Measurements from ENCODE around the gene ADM. TPM values are rescaled to one million over a fixed set of nuclear protein-coding genes. Genes with fewer than 3 reads are reported as not detected.

The ADM gene
- total RNA-seq, 1 donor from 2014 or later = 785 TPM

DNA sequence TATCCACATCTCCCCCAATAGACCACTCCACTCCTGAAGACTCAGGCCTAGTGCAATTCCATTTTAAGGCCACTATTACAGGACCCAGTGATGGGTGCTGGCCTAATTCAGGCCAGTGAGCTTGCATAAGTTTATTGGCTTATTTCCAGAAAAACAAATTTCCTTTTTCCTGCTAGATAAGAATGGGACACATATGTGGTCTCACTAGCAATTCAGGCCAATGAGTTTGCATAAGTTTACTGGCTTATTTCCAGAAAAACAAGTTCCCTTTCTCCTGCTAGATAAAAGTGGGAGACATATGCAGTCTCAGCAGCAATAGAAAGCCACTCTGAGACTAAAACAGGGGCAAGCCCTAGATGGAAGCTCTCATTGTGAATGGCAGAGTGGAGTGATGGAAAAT, 22.4 kb downstream of the ADM start:
- peak; percentile 83 to 91 for DNase-seq (ENCODE audit: low read depth in 2 of 2)

DNA sequence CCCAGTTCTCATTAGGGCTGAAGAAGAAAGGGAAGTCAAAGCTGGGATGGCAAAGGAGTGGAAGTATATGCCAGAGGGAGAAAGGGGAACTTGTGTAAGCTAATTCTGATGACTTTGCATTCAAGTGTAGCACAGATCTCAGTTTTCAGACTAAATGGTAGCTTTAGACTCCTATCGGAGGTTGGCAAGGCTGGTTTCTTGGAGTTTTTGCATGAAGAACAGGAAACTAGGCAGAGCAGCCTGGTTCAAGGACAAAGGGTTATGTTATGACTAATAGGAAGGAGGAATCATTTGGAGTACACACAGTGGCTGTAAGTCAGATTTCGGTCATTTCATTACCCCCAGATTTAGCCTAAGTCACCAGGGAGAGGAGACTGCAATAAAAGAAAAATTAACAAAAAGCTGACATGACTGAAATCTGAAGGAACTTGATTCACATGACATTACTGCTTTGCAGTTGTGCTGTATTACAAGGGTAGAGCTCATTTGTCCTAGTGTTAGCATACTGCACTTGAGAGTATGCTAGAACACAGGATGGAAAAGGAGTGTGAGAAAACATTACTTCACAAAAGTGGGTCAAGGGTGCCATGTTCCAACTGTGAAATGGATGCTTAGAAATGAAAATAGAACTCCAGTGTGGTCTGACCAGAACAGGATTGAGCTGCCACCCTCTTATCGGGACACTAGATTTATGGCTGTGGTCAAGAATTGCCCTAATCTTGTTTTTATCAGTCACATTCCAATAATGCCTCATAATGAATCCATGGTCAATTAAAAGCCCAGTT, 23.6 kb downstream of the ADM start:
- DNase-seq (ENCODE audit: low read depth in 2 of 2) = peak; percentile 59 to 81

DNA sequence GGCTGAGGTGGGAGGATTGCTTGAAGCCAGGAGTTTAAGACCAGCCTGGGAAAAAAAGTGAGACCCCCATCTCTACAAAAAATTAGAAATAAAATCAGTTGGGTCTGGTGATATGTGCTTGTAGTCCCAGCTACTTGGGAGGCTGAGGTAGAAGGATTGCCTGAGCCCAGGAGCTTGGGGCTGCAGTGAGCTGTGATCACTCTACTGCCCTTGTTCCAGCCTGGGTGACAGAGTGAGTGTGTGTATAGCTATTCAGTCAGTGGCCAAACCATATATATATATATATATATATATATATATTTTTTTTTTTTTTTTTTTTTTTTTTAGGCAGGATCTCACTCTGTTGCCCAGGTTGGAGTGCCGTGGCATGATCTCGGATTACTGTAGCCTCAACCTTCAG, 24.5 kb downstream of the ADM start:
- no peak for DNase-seq (ENCODE audit: low read depth in 2 of 2)

DNA sequence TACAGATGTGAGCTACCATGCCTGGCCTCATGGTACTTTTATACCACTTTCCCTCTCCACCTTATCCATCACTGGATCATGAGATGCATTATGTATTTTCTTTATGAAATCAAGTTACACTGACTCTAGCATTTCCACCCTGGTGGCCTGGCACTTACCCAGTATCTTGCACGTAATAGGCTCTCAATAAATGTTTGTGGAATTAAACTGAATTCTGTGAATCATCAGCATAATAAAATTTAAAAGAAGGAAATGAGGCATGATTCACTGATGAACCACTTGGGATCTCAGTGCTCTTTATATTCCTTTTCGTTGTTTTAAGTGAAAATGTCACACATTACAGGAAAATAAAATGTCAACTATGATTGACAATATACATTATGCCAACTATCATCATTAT, 25.1 kb downstream of the ADM start:
- DNase-seq (ENCODE audit: low read depth in 2 of 2) = peak; percentile 28 to 86

DNA sequence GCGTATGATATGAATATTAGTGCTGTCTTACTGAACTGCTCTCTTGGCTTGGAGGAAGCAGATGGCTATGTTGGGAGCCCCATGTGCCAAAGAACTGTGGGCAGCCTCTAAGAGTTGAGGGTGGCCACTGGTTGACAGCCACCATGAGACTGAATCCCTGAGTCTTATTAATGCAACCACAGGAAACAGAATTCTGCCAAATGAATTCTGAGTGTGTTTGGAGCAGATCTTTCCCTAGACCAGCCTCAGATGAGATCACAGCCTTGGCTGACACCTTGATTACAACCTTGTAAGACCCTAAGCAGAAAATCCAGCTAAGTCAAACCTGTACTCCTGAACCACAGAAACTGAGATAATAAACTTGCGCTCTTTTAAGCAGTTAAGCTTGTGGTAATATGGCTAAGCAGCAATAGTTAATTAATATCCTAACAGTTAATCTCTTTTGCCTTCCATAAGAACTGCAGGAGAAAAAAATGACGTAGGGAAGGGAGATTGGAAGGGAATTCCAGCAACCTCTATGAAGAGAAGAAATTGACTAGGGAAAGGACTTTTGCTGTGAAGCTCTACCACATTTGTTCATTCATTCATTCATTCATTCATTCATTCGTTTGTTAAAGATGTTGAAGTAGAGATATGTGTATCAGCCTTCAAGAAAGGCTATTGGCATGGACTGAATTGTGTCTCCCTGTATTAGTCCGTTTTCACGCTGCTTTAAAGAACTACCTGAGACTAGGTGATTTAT, 26.8 kb downstream of the ADM start:
- DNase-seq (ENCODE audit: low read depth in 2 of 2) = peak in 1 of 2 donors; percentile 40

DNA sequence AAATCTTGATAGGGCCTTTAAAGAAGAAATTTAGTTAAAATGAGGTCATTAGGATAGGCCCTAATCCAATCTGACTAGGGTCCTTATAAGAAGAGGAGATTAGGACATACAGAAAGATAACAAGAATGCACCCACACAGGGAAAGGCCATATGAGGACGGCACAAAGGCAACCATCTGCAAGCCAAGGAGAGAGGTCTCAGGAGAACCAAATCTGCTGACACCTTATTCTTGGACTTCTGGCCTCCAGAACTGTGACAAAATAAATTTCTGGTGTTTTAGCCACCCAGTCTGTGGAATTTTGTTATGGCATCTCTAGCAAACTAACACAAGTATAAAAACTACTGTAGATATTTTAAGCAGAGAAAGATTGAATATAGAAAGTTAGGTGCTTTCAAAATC, 28.6 kb downstream of the ADM start:
- no peak for DNase-seq (ENCODE audit: low read depth in 2 of 2)

DNA sequence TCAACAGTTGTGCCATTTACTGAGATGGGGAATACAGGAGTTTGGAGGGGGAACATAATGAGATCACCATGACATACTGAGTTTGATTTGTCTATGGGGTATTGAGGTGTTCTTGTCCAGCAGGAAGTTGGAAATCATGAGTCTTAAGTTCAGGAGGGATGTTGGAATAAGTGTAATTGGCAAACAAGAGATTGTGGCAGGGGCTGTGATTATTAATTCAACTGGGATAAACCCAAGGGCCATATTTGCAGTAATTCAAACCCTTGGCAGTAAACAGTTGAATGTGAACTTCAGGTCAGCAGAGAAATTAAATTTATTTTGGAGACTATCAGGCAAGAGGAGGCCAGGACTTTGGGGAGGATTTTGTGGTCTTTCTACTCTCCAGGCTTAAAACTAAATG, 33.4 kb downstream of the ADM start:
- DNase-seq (ENCODE audit: low read depth in 2 of 2) = no peak

DNA sequence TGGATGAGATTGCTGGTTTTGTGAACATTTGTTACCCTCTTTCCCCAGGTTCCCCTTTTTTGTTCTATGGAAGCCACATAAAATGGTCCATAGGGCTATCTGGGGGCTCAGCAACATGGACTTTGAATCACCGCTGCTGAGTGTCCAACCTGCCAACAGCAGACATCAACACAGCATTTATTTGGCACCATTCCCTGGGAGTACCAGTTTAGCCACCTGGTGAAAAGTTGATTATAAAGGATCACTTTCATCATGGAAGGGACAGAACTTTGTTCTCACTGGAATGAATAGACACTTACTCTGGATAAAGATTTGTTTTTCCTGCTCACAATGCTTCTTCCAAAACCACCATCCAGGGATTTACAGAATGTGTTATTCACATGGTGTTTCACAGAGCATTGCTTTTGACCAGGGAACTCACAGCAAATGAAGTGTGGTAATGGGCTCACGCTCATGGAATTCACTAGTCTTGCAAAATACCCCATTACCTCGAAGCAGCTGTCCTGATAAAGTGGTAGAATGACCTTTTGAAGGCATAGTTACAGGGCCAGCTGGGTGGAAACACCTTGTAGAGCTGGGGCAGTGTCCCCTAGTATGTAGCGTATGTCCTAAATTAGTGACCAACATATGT, 43.9 kb downstream of the ADM start:
- DNase-seq (ENCODE audit: low read depth in 2 of 2) = no peak

DNA sequence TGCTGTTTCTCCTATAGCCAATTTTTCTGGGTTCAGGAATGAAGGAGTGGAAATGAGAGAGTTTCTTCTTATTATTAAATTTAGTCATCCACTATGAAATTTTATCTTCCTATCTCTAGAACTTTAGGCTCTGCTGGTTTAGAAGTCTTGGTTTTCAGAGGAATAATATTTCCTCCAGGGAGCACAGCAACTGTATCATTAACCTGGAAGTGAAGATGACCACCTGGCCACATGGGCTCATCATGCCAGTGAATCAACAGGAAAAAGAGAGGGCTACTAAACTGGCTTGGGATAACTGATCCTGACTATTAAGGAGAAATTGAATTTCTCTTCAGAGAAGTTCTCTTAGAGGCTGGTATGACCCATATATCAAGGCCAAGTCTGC, 44.4 kb downstream of the ADM start:
- DNase-seq (ENCODE audit: low read depth in 2 of 2) = no peak

DNA sequence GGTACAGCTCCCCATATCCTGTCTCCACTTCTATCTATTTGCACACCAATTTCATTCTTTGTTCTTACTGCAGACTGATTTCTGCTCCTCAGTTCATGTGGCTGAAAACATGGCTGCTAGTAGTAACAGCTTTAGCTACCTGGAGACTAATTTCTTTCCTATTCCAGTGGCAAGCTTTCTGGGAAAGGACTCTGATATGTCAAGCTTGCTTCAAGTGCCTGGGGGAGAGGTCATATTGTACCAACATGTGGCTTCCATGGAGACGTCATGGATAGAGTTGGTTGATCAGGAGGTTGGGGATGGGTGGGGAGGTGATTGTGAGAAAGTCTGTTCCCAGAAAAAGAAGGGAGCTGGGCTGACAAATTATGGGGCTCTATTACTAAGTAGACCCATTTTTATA, 44.9 kb downstream of the ADM start:
- DNase-seq (ENCODE audit: low read depth in 2 of 2) = no peak

DNA sequence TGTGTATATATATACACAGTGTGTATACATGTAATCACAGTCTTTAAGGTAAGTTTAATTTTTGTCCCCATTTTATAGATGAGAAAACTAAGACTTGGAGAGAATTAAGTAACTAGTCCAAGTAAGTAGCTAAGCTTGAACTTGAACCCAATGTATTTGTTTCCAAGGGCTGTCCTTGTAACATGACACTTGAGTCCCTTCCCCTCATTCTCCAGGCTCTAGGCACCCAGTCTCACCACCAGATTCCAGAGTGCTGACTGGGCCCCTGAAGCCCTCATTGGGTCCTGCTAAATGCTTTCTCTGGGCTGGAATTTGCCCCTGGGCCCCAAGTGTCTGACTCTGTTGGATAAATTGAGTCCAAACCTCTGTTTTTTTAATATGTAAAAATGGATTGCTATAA, 45.5 kb downstream of the ADM start:
- DNase-seq (ENCODE audit: low read depth in 2 of 2) = peak in 1 of 2 donors; percentile 24

DNA sequence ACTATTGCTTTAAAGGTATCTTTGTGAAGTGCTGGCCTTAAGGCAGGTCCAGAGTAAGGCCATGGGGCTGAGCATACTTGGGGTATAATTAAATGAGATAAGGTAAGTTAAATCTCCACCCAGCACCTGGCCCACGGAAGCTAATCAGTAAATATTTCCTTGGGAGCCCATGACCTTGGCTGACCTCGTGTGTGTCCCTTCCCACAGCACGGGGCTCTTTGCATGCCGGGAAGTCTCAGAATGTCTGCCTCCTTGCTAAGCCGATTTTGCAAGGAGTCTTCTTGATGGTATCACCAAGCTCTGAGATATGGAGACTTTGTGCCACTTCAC, 46.5 kb downstream of the ADM start:
- no peak for DNase-seq (ENCODE audit: low read depth in 2 of 2)

DNA sequence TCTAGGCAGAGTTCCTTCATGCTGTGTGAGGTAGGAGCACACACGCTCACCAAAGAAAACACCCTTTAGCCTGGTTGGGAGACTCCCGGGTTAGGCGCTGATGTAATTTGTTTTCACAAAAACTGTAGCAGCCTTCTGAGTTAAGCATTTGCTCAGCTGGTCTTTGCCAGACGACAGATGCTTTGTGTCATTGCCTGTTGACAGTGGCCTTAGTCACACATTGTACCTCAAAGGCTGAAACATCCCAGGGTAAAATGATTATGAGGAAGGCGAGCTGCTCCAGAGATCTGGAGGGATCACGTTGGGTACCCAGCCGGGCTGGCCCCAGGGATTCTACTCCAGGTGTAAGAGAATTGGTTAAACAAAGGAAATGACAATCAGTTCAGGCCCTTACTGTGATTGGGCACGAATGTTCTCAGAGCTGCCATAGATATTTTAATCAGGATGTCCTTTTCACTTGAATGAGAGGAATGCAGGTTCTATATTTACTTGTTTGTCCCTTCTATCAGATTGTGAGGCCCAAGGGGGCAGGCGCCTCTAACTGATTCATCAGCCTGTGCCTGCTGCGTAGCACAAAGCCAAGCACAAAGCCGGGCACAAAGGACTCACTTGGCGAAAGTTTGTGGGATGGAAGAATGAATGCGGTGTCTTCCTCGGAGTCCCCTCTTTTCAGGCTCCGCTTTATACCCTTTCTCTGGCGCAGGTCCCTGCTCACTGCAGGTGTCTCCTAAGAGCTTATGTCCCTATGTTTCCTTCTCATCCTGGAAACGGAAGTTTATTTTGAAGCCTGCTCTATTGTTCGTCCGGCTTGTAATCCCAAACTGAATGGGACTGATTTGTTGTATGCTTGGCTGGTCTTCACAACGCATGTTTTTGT, 47.1 kb downstream of the ADM start:
- peak; percentile 94 to 96 for DNase-seq (ENCODE audit: low read depth in 2 of 2)

DNA sequence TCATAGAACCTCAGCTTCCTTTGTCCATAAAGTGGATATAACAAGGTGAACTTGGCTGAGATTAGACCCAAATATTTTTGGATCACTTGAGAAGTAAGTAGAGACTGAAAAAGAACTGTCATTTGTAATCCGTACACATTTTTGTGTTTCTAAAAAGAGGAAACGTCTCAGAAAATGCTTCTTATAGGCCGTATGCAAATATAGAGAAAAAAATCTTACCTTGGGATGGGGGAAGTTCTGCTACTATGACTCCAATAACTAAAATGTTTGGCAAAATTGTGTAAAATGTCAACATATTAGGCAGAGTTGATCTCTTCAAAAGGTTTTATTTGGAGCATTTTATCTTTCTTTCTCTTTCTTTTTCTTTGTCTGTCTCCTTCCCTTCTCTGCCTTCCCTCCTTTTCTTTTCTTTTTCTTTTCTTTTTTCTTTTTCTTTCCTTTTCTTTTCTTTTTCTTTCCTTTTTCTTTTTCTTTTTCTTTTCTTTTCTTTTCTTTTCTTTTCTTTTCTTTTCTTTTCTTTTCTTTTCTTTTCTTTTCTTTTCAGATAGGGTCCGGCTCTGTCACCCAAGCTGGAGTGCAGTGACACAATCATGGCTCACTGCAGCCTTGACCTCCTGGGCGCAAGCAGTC, 48.2 kb downstream of the ADM start:
- no peak for DNase-seq (ENCODE audit: low read depth in 2 of 2)

DNA sequence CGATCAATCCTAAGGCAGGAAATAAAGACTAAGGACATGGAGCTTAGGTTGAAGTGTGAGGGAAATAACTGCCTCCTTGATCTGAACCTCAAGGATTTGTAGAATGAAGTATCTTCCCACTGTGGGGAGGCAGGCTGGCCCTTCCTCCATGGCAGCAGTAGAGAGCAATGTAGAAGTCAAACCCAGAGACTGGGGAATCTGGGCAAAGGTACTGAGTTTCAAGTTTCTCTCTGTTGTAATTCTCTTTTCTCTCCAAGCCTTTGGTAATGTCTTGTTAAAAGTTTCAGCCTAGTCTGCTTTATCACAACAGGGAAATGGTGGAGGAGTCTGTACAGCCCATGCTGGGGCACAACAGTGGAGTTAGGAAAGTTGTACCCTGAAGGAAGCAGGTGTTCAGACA, 49.5 kb downstream of the ADM start:
- no peak for DNase-seq (ENCODE audit: low read depth in 2 of 2)

DNA sequence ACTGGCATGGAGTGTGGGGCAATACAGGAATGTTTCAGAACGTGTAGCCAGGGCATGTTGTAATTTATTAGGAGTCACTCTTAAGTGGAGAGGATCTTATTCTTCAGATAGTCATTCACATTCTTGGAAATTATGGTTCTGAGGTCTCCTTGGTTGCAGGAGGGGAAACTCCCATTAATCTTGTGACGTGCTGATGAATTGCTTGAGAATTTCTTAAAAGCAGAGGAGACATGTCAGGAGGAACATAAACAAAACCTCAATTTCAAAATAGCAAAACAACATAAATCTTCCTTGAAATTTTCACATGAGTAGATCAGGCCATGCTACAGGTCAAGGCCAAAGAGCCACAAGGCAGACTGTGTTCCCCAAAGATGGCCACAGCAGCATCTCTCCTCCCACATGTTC, 50.4 kb downstream of the ADM start:
- DNase-seq (ENCODE audit: low read depth in 2 of 2) = peak in 1 of 2 donors; percentile 41

DNA sequence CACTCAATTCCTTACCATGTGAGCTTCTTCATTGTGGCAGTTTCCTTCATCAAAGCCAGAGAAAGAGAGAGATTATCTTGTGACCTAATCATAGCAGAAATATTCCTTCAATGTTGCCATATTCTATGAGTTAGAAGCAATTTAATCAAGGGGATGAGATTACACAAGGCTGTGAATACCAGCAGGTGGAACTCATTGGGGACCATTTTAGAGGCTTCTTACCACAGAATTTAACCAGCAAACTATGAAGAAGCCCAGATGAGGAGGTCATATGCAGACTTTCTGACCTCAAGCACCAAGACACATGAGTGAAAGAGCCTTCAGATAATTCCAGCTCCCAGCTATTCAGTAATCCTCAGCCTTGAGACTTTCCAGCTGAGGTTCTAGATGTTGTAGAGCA, 51.3 kb downstream of the ADM start:
- no peak for DNase-seq (ENCODE audit: low read depth in 2 of 2)
